Fibroblast of mammary gland (primary cell): ENCODE results near the gene MGMT.

Experiments
- DNase-seq: peaks from one replicate; pipeline ENCODE4 v3.0.0-alpha.2; 2010; ENCODE audit warnings: low read depth
- H3K4me3 ChIP-seq: 2 replicates; pipeline ENCODE4 v1.5.1; 2011; ENCODE audit warnings: low read depth, mild to moderate bottlenecking, low read length, moderate library complexity; ENCODE audit not compliant: control insufficient read depth
- TF ChIP-seq, protein P1 (sequence below): conservative IDR thresholded peaks from 2 replicates; pipeline ENCODE4 v1.5.1; 2011; ENCODE audit warnings: low read depth, low read length, inconsistent platforms; ENCODE audit not compliant: control insufficient read depth, insufficient read depth

Gene MGMT

DNA sequence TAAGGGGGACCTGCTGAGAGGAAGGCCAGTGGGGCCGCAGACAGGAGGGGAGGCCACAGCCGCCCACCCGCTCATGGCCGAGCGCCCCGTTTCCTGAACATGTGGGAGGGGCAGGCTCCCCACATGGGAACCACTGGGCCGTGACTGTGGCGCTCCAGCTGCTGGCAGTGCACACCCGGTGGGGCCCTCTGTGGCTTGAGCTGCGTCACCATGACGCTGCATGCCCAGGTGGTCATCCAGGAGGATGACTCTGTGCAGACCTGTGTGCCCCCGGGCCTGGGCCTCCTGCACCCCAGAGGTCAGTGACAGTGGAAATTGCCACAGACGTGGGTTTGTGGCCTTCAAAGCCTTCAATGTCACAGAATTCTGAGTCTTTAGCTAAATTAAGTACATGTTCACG is 85.1 kb downstream of the MGMT start:
- DNase-seq: no peak
- TF ChIP-seq, protein P1, sequence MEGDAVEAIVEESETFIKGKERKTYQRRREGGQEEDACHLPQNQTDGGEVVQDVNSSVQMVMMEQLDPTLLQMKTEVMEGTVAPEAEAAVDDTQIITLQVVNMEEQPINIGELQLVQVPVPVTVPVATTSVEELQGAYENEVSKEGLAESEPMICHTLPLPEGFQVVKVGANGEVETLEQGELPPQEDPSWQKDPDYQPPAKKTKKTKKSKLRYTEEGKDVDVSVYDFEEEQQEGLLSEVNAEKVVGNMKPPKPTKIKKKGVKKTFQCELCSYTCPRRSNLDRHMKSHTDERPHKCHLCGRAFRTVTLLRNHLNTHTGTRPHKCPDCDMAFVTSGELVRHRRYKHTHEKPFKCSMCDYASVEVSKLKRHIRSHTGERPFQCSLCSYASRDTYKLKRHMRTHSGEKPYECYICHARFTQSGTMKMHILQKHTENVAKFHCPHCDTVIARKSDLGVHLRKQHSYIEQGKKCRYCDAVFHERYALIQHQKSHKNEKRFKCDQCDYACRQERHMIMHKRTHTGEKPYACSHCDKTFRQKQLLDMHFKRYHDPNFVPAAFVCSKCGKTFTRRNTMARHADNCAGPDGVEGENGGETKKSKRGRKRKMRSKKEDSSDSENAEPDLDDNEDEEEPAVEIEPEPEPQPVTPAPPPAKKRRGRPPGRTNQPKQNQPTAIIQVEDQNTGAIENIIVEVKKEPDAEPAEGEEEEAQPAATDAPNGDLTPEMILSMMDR: no peak
- no peak overlapping the region for H3K4me3 ChIP-seq

DNA sequence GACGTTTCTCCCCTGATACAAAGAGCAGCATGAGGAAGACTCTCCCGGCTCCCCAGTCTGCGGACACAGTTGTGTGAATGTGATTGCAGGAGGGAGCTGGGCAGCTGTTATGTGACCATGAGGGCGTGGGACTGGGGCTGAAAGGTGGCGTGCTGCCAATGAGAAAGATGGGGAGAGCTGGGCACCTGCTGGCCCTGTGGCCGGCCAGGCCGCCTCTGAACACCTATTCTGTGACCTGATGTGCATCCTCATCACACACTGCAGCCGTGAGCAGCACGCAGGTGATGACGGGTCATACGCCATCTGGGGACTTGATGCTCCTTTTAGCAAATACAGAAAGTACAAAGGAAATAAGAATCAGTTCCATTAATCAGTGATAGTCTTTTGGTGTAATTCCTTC is 86.9 kb downstream of the MGMT start:
- TF ChIP-seq, protein P1: no peak
- H3K4me3 ChIP-seq: no peak overlapping the region
- no peak for DNase-seq

DNA sequence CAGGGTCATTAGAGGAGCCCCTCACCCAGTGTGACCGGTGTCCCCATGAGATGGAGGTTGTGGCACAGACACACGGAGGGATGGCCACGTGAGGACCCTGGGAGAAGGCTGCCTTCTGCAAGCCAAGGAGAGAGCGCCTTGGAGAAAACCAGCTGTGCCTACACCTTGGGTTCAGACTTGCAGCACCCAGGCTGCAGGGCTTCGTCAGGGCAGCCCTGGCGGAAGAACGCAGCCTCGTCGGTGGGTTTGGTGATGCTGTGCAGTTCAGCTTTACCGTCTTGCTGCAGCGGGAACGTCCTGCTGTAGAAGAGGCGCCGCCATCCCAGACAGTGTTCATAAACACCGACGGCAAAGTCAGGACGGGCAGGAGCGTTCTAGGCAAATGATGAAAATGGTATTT is 89.3 kb downstream of the MGMT start:
- TF ChIP-seq, protein P1: no peak
- H3K4me3 ChIP-seq: no peak overlapping the region
- no peak for DNase-seq

DNA sequence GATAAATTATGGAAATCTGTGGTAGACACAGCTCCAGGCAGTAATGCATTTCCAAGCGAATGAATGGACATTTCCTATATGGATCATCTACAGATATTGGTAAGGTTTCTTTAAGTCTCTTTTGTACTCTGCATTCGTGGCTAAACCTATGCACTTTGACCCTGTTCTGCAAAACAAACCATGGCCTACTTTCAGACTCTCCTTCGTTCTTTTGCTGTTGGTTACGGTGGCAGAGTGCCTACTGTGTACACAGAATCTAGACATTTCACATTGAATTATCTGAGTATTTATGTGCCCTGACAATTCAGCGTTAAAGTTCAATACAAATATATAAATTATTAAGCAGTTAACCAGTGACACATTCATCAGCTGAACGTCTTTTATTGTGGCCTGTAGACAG is 93.3 kb downstream of the MGMT start:
- TF ChIP-seq, protein P1: no peak
- no peak overlapping the region for H3K4me3 ChIP-seq

DNA sequence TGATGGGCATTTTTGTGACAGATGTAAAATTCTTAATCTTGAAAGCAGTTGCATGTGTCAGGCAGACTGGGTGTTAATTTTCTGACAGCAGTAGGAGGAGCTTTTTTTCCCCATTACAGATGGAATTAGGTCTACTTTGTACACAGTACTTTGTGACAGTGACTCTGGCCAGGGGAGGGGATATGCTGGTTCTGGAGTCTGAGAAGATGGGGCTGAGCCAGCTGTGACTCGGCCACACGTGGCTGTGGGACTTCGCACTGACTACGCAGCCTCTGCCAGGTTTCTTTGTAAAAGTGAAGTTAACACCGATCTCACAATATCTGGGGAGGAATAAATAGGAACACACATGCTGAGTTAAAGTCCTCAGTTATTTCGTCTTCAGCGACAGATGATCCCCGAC is 95.4 kb downstream of the MGMT start:
- TF ChIP-seq, protein P1: no peak

More for the DNA sequence above, 93.3 kb downstream of the MGMT start:
- DNase-seq: no peak

DNA sequence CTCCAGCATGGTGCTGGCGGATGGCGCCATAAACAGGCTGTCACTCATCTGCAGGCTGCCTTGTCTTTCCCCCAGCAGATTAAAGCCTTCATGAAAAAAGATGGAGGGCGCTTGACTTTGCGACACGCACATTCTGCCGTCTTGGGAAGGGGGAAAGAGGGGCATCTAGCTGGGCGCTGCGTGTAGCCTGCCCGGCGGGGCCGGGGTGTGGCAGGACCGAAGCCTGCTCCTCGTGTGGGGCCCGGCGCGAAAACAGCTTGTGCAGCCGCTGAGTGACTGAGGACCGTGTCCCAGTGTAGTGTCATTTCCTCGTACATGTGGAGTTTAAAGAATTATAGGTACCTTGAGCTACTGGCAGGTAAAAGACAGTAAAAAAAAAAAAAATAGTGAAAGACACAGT is 97.9 kb downstream of the MGMT start:
- TF ChIP-seq, protein P1: no peak
- DNase-seq: no peak
- H3K4me3 ChIP-seq: no peak overlapping the region

More for the DNA sequence above, 95.4 kb downstream of the MGMT start:
- no peak overlapping the region for H3K4me3 ChIP-seq
- DNase-seq: no peak
